HK-2 (cell line): ENCODE results near the gene GSTK1.

ENCODE experiments used
- DNase-seq: peaks from one replicate; pipeline ENCODE4 v3.0.0-alpha.2; 2018; ENCODE audit not compliant: unreplicated experiment

The GSTK1 gene

GRCh38 chr7:143296686-143297085 is 33.4 kb downstream of the GSTK1 start:
- no peak for DNase-seq

DNA sequence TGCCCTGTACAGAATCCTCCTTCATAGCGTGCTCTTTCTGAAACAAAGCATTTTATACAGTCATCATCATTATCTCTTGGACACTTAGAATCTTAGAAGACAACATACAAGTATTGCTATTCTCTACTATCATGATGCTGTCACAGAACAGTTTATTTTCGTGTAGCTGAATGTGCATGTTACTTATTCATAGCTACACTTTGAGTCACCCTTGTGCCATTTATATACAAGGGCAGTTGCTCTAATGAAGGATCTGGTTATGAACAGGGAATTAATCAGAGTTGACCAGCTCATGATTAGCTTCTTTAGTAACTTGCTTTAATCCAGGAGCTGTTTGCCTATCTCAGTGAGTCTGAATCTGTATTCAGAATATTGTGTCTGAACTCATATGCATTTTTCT is 36.1 kb downstream of the GSTK1 start:
- no peak for DNase-seq

- no peak for DNase-seq
Observed at GRCh38 chr7:143299840-143300239, 36.6 kb downstream of the GSTK1 start.

DNA sequence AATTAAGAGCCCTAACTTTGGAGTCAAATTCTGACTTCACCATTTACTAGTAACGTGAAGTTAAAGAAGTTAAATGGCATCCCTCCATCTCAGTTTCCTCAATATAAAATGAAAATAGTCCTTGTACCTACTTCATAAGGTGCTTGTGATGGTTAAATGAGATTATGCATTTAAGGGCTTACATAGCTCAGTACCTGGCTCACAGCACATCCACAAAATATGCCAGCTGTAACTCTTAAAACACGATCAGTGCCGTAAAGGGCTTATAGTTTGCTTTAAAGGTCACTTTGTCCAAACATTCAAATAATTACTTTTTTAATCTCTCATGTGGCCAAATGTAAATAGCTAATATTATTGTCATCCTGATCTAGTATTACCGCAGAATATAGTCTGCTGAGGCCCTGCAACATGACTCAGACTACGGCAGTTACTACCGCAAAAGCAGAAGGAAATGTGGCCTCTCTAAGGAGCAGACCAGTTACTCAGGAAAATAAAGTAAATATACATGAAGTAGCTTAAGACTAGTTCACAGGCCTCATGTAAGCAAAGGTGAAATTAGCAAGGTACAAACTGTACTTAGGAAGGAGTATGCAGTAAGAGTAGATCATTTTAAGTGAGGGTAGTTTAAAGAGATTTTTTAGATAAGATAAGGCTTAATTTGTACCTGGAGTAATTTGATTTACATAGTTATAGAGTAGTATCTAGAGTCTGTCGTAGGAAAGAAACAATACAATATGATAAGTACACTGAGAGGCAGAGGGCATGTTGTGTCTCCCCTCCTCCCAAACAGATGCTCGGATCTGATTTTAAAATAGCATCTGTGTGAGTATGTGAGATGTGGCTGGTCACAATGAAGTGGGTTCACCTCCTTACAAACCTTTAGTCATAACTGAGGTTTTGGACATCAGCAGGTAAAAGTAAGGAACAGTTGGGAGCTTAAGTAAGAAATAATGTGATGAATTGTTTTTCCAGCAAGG is 38.0 kb downstream of the GSTK1 start:
- DNase-seq: no peak

DNA sequence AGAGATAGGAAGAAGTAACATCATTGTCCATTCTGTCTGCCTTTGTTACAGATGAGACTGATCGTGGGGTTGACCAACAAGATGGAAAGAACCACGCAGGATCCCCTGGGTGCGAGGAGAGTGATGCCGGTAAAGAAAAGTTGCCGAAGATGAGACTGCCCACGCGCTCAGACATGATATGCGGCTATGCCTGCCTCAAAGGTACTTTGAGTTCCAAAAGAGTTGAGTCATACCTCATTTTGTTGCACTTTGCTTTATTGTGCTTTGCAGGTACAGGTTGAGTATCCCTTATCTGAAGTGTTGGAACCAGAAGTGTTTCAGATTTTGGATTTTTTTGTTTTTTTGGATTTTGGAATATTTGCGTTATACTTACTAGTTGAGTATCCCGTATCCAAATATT is 40.5 kb downstream of the GSTK1 start:
- DNase-seq: no peak

GRCh38 chr7:143304938-143305337 is 41.7 kb downstream of the GSTK1 start:
- DNase-seq: no peak

DNA sequence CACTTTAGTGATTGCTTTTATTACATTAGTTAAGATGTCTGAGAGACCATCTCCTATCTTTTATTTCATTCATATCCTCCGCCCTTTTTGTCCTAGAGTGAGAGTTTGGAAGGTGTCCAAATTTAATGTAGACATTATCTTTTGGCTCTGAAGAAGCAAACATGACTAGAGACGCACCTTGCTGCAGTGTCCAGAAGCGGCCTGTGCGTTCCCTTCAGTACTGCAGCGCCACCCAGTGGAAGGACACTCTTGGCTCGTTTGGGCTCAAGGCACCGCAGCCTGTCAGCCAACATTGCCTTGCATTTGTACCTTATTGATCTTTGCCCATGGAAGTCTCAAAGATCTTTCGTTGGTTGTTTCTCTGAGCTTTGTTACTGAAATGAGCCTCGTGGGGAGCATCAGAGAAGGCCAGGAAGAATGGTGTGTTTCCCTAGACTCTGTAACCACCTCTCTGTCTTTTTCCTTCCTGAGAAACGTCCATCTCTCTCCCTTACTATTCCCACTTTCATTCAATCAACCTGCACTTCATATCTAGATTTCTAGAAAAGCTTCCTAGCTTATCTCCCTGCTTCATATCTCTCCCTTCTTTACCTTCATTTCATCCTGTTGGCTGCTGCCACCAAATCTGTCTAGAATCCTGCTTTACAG is 42.3 kb downstream of the GSTK1 start:
- no peak for DNase-seq

- no peak for DNase-seq
Observed at GRCh38 chr7:143308632-143309031, 45.4 kb downstream of the GSTK1 start.

GRCh38 chr7:143314127-143314526 is 50.9 kb downstream of the GSTK1 start:
- DNase-seq: no peak

GRCh38 chr7:143315776-143316175 is 52.5 kb downstream of the GSTK1 start, which contains the start of gene CLCN1:
TSS of gene CLCN1 (plus strand) at chr7:143316111. CDS start at chr7:143316213, 102 bp downstream.
- no peak for DNase-seq

- DNase-seq: no peak
Observed at GRCh38 chr7:143316492-143316891, 53.3 kb downstream of the GSTK1 start.

DNA sequence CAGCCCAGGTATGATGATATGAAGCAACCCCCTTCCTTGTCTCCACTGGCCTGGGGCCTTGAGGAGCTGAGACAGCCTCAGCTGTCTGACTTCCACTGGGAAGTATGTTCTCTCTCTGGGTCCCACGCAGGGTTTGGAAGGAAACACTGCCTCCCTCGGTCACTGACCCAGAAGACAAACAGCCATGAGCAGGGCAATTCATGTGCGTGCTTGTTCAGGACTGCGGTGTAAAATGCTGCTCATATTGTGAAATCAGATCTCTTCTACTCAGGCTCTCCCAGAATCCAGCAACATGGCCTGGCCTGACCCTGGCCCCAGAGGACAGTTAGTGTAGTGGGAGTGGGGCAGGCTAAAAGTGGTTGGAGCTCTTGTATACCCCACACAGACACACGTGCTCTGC is 55.4 kb downstream of the GSTK1 start:
- DNase-seq: no peak
